GM12878 (cell line): ENCODE data around the gene ABCA2. TPM values are rescaled to one million over a fixed set of nuclear protein-coding genes. Genes with fewer than 3 reads are reported as not detected.

Source experiments
- ATAC-seq: fragments of 200-7000 bp; cut with Tn5 transposase; 3 replicates; pipeline ENCODE4 v1.9.1; 2020; ENCODE audit warnings: mild to moderate bottlenecking, moderate library complexity
- BruUV-seq: library from RNA; stranded (reverse); fragments of 400-500 nt; replicated peaks from 2 replicates; lab custom pipeline; 2021; lab: Mats Ljungman, UMichigan
- CTCF ChIA-PET: fragments of 300-600 bp; sonication (Branson Sonifier 250); formaldehyde crosslinking; extraction: SDS; loops from one replicate; lab custom pipeline; 2021; ENCODE audit warnings: inconsistent platforms; lab: Yijun Ruan, JAX
- POLR2A ChIA-PET: fragments of 350-600 bp; formaldehyde crosslinking; extraction: SDS; loops from one replicate; lab custom pipeline; 2021; ENCODE audit warnings: inconsistent platforms; lab: Charles Lee
- RAD21 ChIA-PET: fragments of 300-600 bp; sonication (Branson Sonifier 250); formaldehyde crosslinking; loops from one replicate; lab custom pipeline; 2023; ENCODE audit warnings: antibody characterized with exemption; ENCODE audit not compliant: unreplicated experiment; lab: Charles Lee
- SMC1A ChIA-PET: fragments of 300-600 bp; sonication (Branson Sonifier 250); formaldehyde crosslinking; loops from one replicate; lab custom pipeline; 2023; ENCODE audit not compliant: unreplicated experiment, uncharacterized antibody; lab: Charles Lee
- DNase-seq: peaks from one replicate; pipeline ENCODE4 v3.0.0-alpha.2; 2011; ENCODE audit warnings: low read depth, low spot score
- FAIRE-seq: peaks from 3 replicates; lab custom pipeline; 2011; peaks lifted over from hg19 to GRCh38; lab: Jason Lieb, UNC
- H2AFZ ChIP-seq: 2 replicates; pipeline ENCODE4 v1.6.0; 2011; ENCODE audit warnings: low read depth, low read length, control low read depth; ENCODE audit not compliant: control insufficient read depth
- H3K27ac ChIP-seq: 2 replicates; pipeline ENCODE4 v1.5.1; 2011; ENCODE audit warnings: control low read depth; ENCODE audit not compliant: control insufficient read depth, insufficient read depth
- H3K27me3 ChIP-seq, 2 experiments: replicated peaks in 1 of 2; 2 replicates each; pipeline versions ENCODE4 v1.6.0 to v1.6.1; 2011; ENCODE audit warnings: low read length in 1 of 2; ENCODE audit not compliant: control insufficient read depth in 2 of 2, insufficient read depth in 2 of 2
- H3K36me3 ChIP-seq, 2 experiments: 2 replicates each; pipeline ENCODE4 v1.5.1; 2011; ENCODE audit warnings: low read length in 1 of 2; ENCODE audit not compliant: control insufficient read depth in 2 of 2, insufficient read depth in 2 of 2
- H3K4me1 ChIP-seq: 2 replicates; pipeline ENCODE4 v1.6.1; 2011; ENCODE audit warnings: mild to moderate bottlenecking, low read length, moderate library complexity, mixed read lengths; ENCODE audit not compliant: control insufficient read depth, insufficient read depth
- H3K4me2 ChIP-seq: 2 replicates; pipeline ENCODE4 v1.6.0; 2011; ENCODE audit warnings: control low read depth; ENCODE audit not compliant: control insufficient read depth, insufficient read depth
- H3K4me3 ChIP-seq: fragments of 200-600 bp; sonication (generic); 2 replicates; pipeline ENCODE4 v1.5.1; 2016
- H3K79me2 ChIP-seq: 2 replicates; pipeline ENCODE4 v1.6.0; 2011; ENCODE audit warnings: low read length; ENCODE audit not compliant: control insufficient read depth, insufficient read depth
- H3K9ac ChIP-seq: 2 replicates; pipeline ENCODE4 v1.8.0; 2011; ENCODE audit warnings: low read length, control low read depth, mixed read lengths; ENCODE audit not compliant: control insufficient read depth, insufficient read depth
- H3K9me3 ChIP-seq: replicated peaks from 3 replicates; pipeline ENCODE4 v1.5.1; 2011; ENCODE audit warnings: mild to moderate bottlenecking, low read length; ENCODE audit not compliant: control insufficient read depth, insufficient read depth
- H4K20me1 ChIP-seq: 2 replicates; pipeline ENCODE4 v1.6.0; 2011; ENCODE audit not compliant: control insufficient read depth, insufficient read depth
- CREB1 ChIP-seq: IDR thresholded peaks from 2 replicates; pipeline ENCODE4 v1.6.1; 2012; ENCODE audit warnings: low read depth, mild to moderate bottlenecking, inconsistent platforms
- EGR1 ChIP-seq, 2 experiments: IDR thresholded peaks; 1 replicate in 1 of 2; 2 replicates in 1 of 2; pipeline ENCODE4 v1.6.1; 2011 to 2012; ENCODE audit warnings: low read depth in 2 of 2, low read length in 2 of 2, borderline replicate concordance in 1 of 2, mild to moderate bottlenecking in 1 of 2, moderate library complexity in 1 of 2
- FOS ChIP-seq: IDR thresholded peaks from 3 replicates; pipeline ENCODE4 v1.6.1; 2011; ENCODE audit warnings: borderline replicate concordance; ENCODE audit not compliant: insufficient read length; ENCODE audit errors: extremely low read depth
- MAX ChIP-seq: IDR thresholded peaks from 2 replicates; pipeline ENCODE4 v1.6.1; 2012; ENCODE audit warnings: low read depth, low read length, improper control_type of control experiment
- POU2F2 ChIP-seq: IDR thresholded peaks from 3 replicates; pipeline ENCODE4 v1.6.1; 2011; ENCODE audit warnings: low read depth, mild to moderate bottlenecking, low read length, borderline replicate concordance
- RUNX3 ChIP-seq: IDR thresholded peaks from 2 replicates; pipeline ENCODE4 v1.6.1; 2012; ENCODE audit warnings: low read length, inconsistent platforms
- TARDBP ChIP-seq: IDR thresholded peaks from 2 replicates; pipeline ENCODE4 v1.6.1; 2016; ENCODE audit warnings: borderline replicate concordance
- WGBS: methylation state at CpG from one replicate; pipeline ENCODE4 v1.1.6; 2016; ENCODE audit warnings: low lambda C conversion rate; ENCODE audit not compliant: insufficient replicate concordance, insufficient coverage; ENCODE audit errors: missing lambda C conversion rate; 5-methylcytosine and 5-hydroxymethylcytosine counted together
- in situ Hi-C: fragments of 300-500 bp; cut with MboI; formaldehyde crosslinking; loops from 9 replicates; pipeline ENCODE4 v1.14.3; 2018; ENCODE audit warnings: mixed read lengths
- intact Hi-C: fragments of 100-400 bp; cut with micrococcal nuclease; formaldehyde crosslinking; loops from one replicate; pipeline ENCODE4 v1.14.2; 2022; ENCODE audit not compliant: unreplicated experiment
- polyA plus RNA-seq, 11 experiments: library from polyadenylated mRNA; depleted of rRNA in 4 of 11; unstranded in 6 of 11; stranded (reverse) in 5 of 11; fragments of >200 nt; fragmentation: Nextera tagmentation in 4 of 11; fragmentation: Illumina TruSeq in 1 of 11; extraction: Ambion mirVana in 4 of 11; extraction: Trizol in 1 of 11; gene quantifications; 1 replicate in 1 of 11; 2 replicates in 10 of 11; pipeline versions ENCODE4 v1.2.1 to v1.2.3, GENCODE V29; 2011 to 2016; ENCODE audit warnings: inconsistent platforms in 2 of 11, missing spikeins in 2 of 11, low read depth in 1 of 11
- total RNA-seq, 4 experiments: library from RNA; depleted of rRNA in 3 of 4; stranded (reverse); fragments of >200 nt in 3 of 4; fragmentation: Illumina TruSeq in 1 of 4; extraction: Trizol in 1 of 4; gene quantifications; 2 replicates each; pipeline versions ENCODE4 v1.2.1 to v1.2.3, GENCODE V29; 2013 to 2021

The ABCA2 gene
- total and polyA plus RNA-seq, 10 of the 15 experiments (the other 5 are each of a cell fraction or from before 2014, with no cell fraction given): 0.13 to 2.6 (median 0.71) TPM; not detected in 2

- ATAC-seq (no peak), FAIRE-seq (no peak)
- peak overlapping the region; percentile 30; the same call in 1 of the 2 replicates for H3K4me2 ChIP-seq
- peaks cover 50% of the 10 kb centered on the region for H3K4me1 ChIP-seq
- H3K9ac ChIP-seq: no peak overlapping the region
- H3K36me3 ChIP-seq: no peaks in the 10 kb centered on the region
- no peaks in the 10 kb centered on the region for H4K20me1 ChIP-seq
- no peak overlapping the region for H3K27ac ChIP-seq
- POLR2A ChIA-PET: interaction anchor here (0.5 kb wide), 1 partner anchor 11 kb away, joined by 4 read pairs; no protein-coding TSS in a partner anchor
- RAD21 ChIA-PET: interaction anchor here (0.5 to 2.1 kb wide), 4 partner anchors 37 to 264 kb away, joined by 3 to 15 read pairs (median 4); no protein-coding TSS in a partner anchor
- peaks cover 0 to 2% of the 10 kb centered on the region in 2 experiments; a peak in 2 of 4 replicates for H3K27me3 ChIP-seq
- intact Hi-C loops: no loop called here
- TF ChIP-seq FOS: no peak
- no peak for TF ChIP-seq TARDBP
- no peak for TF ChIP-seq CREB1
- TF ChIP-seq MAX: no peak
- TF ChIP-seq RUNX3: peak; percentile 55
- TF ChIP-seq POU2F2: no peak
- peak in 1 of 2 experiments; percentile 61; a peak in 2 of 3 replicates for TF ChIP-seq EGR1 (IDR thresholded peaks at IDR 0.05; ENCODE audit: borderline replicate concordance in 1 of 2, low read depth in 2 of 2, low read length in 2 of 2)
- TF ChIP-seq, all 136 proteins: peak for 2
- no peaks in the 10 kb centered on the region for H3K79me2 ChIP-seq
- ChIA-PET SMC1A (interaction anchor here (2.1 to 5.2 kb wide), 2 partner anchors 83 kb away, joined by 14 to 77 read pairs; no protein-coding TSS in a partner anchor), CTCF (interaction anchor here (1.1 to 4.7 kb wide), 13 partner anchors 16 to 243 kb away, joined by 4 to 65 read pairs (median 7); partner anchors contain the start of genes AJM1, C8G, CLIC3 and PAXX)
- no TSS peak for BruUV-seq
- H3K4me3 ChIP-seq: no peak overlapping the region
- H2AFZ ChIP-seq: no peak overlapping the region
- WGBS: 3% methylated on average over 65 of the region's 65 CpGs
- in situ Hi-C loops: no loop called here
- no peaks in the 10 kb centered on the region for H3K9me3 ChIP-seq
- DNase-seq: peak; percentile 42
Measured at GRCh38 chr9:137030538-137031527, 2.8 kb upstream of the ABCA2 start.
